Liver (tissue), 9 donors: Measurements from ENCODE around the gene AQP12A. TPM values are rescaled to one million over a fixed set of nuclear protein-coding genes. Genes with fewer than 3 reads are reported as not detected.

Experiments used
- DNase-seq: peaks from one replicate; pipeline ENCODE4 v3.0.0-alpha.2; 2017; ENCODE audit warnings: low spot score
- H3K27ac ChIP-seq, 2 donors: one replicate each; pipeline ENCODE4 v1.7.0; 2013; ENCODE audit warnings: inconsistent platforms in 2 of 2, low read length in 2 of 2, control low read depth in 1 of 2, low read depth in 1 of 2, mild to moderate bottlenecking in 1 of 2
- H3K27me3 ChIP-seq, 4 donors: one replicate each; pipeline versions ENCODE4 v1.6.1 to v1.7.0; 2013; ENCODE audit warnings: low read length in 3 of 4, inconsistent platforms in 1 of 4, mild to moderate bottlenecking in 1 of 4, moderate library complexity in 1 of 4; ENCODE audit not compliant: control insufficient read depth in 4 of 4, insufficient read depth in 4 of 4
- H3K36me3 ChIP-seq, 4 donors: one replicate each; pipeline versions ENCODE4 v1.6.1 to v1.7.0; 2013; ENCODE audit warnings: low read length in 3 of 4, mild to moderate bottlenecking in 3 of 4, low read depth in 1 of 4, moderate library complexity in 1 of 4; ENCODE audit not compliant: control insufficient read depth in 4 of 4, insufficient read depth in 3 of 4
- H3K4me1 ChIP-seq, 4 donors: one replicate each; pipeline versions ENCODE4 v1.6.1 to v1.7.0; 2013; ENCODE audit warnings: low read length in 3 of 4, mild to moderate bottlenecking in 3 of 4, moderate library complexity in 1 of 4; ENCODE audit not compliant: control insufficient read depth in 4 of 4, insufficient read depth in 4 of 4
- H3K4me3 ChIP-seq, 3 donors: one replicate each; pipeline versions ENCODE4 v1.6.1 to v1.7.0; 2013; ENCODE audit warnings: low read length in 3 of 3, control low read depth in 1 of 3, low read depth in 1 of 3, mild to moderate bottlenecking in 1 of 3
- H3K9ac ChIP-seq, 2 donors: one replicate each; pipeline ENCODE4 v1.7.0; 2013; ENCODE audit warnings: low read length in 2 of 2, mild to moderate bottlenecking in 2 of 2, moderate library complexity in 2 of 2, control low read depth in 1 of 2, low read depth in 1 of 2
- H3K9me3 ChIP-seq, 4 donors: one replicate each; pipeline versions ENCODE4 v1.6.1 to v1.7.0; 2013; ENCODE audit warnings: low read length in 3 of 4; ENCODE audit not compliant: control insufficient read depth in 4 of 4
- EGR1 ChIP-seq, 2 donors: IDR thresholded peaks; 2 replicates each; pipeline ENCODE4 v1.6.1; 2016 to 2018; ENCODE audit warnings: antibody characterized with exemption in 2 of 2, low read depth in 2 of 2
- FOXA2 ChIP-seq: IDR thresholded peaks from 2 replicates; pipeline ENCODE4 v1.6.1; 2016; ENCODE audit warnings: antibody characterized with exemption
- GABPA ChIP-seq, 2 donors: IDR thresholded peaks in 1 of 2; conservative IDR thresholded peaks in 1 of 2; 2 replicates each; pipeline ENCODE4 v1.6.1; 2016; ENCODE audit warnings: antibody characterized with exemption in 2 of 2, mild to moderate bottlenecking in 1 of 2, moderate library complexity in 1 of 2
- HNF4A ChIP-seq, 2 donors: conservative IDR thresholded peaks; 2 replicates each; pipeline ENCODE4 v1.6.1; 2016; ENCODE audit warnings: antibody characterized with exemption in 2 of 2, mild to moderate bottlenecking in 2 of 2
- HNF4G ChIP-seq: IDR thresholded peaks from 2 replicates; pipeline ENCODE4 v1.6.1; 2016; ENCODE audit warnings: antibody characterized with exemption
- JUND ChIP-seq, 2 donors: IDR thresholded peaks; 2 replicates each; pipeline ENCODE4 v1.6.1; 2016; ENCODE audit warnings: antibody characterized with exemption in 2 of 2
- NR2F2 ChIP-seq: IDR thresholded peaks from 2 replicates; pipeline ENCODE4 v1.6.1; 2016; ENCODE audit warnings: antibody characterized with exemption
- RXRA ChIP-seq, 2 donors: IDR thresholded peaks; 2 replicates each; pipeline ENCODE4 v1.6.1; 2017 to 2018; ENCODE audit warnings: antibody characterized with exemption in 2 of 2, mild to moderate bottlenecking in 1 of 2
- YY1 ChIP-seq: IDR thresholded peaks from 2 replicates; pipeline ENCODE4 v1.6.1; 2016; ENCODE audit warnings: antibody characterized with exemption, mild to moderate bottlenecking
- WGBS: extraction: QIAGEN DNeasy Blood & Tissue Kit; methylation state at CpG from one replicate; pipeline ENCODE4 v1.1.7; 2013; 5-methylcytosine and 5-hydroxymethylcytosine counted together
- polyA plus RNA-seq, 2 donors: library from polyadenylated mRNA; stranded (reverse) in 1 of 2; unstranded in 1 of 2; fragments of 200-250 nt in 1 of 2; fragments of >200 nt in 1 of 2; fragmentation: Nextera tagmentation in 1 of 2; extraction: Ambion mirVana in 1 of 2; gene quantifications; one replicate each; pipeline versions ENCODE4 v1.2.1 to v1.2.3, GENCODE V29; 2013 to 2015
- total RNA-seq, 2 donors: library from RNA; depleted of rRNA; stranded (reverse); fragments of >200 nt; gene quantifications; one replicate each; pipeline ENCODE4 v1.2.3, GENCODE V29; 2014
- TF ChIP-seq, protein P1 (sequence below): IDR thresholded peaks from 2 replicates; pipeline ENCODE4 v1.6.1; 2016; ENCODE audit warnings: antibody characterized with exemption
- TF ChIP-seq, protein P2 (sequence below): IDR thresholded peaks from 2 replicates; pipeline ENCODE4 v1.6.1; 2016; ENCODE audit warnings: antibody characterized with exemption, mild to moderate bottlenecking
- TF ChIP-seq, protein P3 (sequence below): IDR thresholded peaks from 2 replicates; pipeline ENCODE4 v1.6.1; 2016; ENCODE audit warnings: antibody characterized with exemption
- TF ChIP-seq, protein P4 (sequence below): IDR thresholded peaks from 2 replicates; pipeline ENCODE4 v1.6.1; 2016; ENCODE audit warnings: antibody characterized with exemption
- donor health status: healthy.
- donor health status: healthy.
- donor health status: healthy.
- donor health status: healthy.
- donor health status: healthy.

AQP12A gene
- total and polyA plus RNA-seq, 4 donors = not detected

DNA sequence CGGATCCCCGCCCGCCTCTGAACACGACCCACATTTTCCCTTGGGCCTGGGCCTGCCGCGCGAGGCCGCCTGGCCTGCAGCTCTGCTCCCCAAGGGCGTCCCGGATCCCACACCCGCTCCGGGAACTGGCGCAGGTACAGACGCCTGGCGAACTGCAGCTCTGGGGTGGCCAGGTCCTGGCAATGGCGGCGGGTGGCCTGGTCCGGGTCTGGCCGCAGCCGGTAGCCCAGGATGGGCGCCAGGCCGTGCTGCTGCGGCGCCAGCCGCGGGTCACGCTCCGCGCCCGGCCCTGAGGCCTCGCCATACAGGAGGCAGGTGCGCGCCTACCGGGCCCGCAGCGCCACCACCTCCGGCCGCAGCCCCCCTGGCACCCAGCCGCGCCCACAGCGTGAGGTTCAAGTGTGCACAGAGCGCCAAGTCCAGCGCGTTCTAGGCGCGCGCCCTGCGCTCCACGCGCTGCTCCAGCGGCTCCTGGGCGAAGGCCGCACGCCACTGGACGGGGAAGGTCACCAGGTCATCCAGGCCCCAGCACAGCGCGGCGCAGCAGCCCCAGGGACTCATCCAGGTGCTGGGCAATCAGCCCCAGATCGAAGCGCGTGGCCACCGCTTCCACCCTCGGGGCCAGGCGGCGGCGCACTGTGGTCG is 9.5 kb downstream of the AQP12A start:
- Histone ChIP-seq H3K9ac (no peak overlapping the region), H3K27ac (no peak overlapping the region), H3K36me3 (no peaks in the 10 kb centered on the region), H3K27me3 (no peaks in the 10 kb centered on the region), H3K4me3 (no peak overlapping the region), H3K9me3 (no peaks in the 10 kb centered on the region), H3K4me1 (no peaks in the 10 kb centered on the region)
- WGBS = 81% methylated on average over 67 of the region's 67 CpGs
- DNase-seq = no peak
- TF ChIP-seq, protein P1, sequence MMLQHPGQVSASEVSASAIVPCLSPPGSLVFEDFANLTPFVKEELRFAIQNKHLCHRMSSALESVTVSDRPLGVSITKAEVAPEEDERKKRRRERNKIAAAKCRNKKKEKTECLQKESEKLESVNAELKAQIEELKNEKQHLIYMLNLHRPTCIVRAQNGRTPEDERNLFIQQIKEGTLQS = no peak
- TF ChIP-seq HNF4A (conservative IDR thresholded peaks at IDR 0.05) (no peak), EGR1 (IDR thresholded peaks at IDR 0.05; ENCODE audit: low read depth in 2 of 2) (no peak), RXRA (IDR thresholded peaks at IDR 0.05) (no peak), JUND (IDR thresholded peaks at IDR 0.05) (no peak), FOXA2 (no peak), GABPA (IDR thresholded peaks at IDR 0.05 in 1 of 2, conservative IDR thresholded peaks at IDR 0.05 in 1 of 2) (no peak), NR2F2 (no peak), YY1 (no peak), HNF4G (no peak)
- TF ChIP-seq, protein P2, sequence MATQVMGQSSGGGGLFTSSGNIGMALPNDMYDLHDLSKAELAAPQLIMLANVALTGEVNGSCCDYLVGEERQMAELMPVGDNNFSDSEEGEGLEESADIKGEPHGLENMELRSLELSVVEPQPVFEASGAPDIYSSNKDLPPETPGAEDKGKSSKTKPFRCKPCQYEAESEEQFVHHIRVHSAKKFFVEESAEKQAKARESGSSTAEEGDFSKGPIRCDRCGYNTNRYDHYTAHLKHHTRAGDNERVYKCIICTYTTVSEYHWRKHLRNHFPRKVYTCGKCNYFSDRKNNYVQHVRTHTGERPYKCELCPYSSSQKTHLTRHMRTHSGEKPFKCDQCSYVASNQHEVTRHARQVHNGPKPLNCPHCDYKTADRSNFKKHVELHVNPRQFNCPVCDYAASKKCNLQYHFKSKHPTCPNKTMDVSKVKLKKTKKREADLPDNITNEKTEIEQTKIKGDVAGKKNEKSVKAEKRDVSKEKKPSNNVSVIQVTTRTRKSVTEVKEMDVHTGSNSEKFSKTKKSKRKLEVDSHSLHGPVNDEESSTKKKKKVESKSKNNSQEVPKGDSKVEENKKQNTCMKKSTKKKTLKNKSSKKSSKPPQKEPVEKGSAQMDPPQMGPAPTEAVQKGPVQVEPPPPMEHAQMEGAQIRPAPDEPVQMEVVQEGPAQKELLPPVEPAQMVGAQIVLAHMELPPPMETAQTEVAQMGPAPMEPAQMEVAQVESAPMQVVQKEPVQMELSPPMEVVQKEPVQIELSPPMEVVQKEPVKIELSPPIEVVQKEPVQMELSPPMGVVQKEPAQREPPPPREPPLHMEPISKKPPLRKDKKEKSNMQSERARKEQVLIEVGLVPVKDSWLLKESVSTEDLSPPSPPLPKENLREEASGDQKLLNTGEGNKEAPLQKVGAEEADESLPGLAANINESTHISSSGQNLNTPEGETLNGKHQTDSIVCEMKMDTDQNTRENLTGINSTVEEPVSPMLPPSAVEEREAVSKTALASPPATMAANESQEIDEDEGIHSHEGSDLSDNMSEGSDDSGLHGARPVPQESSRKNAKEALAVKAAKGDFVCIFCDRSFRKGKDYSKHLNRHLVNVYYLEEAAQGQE = no peak
- TF ChIP-seq, protein P3, sequence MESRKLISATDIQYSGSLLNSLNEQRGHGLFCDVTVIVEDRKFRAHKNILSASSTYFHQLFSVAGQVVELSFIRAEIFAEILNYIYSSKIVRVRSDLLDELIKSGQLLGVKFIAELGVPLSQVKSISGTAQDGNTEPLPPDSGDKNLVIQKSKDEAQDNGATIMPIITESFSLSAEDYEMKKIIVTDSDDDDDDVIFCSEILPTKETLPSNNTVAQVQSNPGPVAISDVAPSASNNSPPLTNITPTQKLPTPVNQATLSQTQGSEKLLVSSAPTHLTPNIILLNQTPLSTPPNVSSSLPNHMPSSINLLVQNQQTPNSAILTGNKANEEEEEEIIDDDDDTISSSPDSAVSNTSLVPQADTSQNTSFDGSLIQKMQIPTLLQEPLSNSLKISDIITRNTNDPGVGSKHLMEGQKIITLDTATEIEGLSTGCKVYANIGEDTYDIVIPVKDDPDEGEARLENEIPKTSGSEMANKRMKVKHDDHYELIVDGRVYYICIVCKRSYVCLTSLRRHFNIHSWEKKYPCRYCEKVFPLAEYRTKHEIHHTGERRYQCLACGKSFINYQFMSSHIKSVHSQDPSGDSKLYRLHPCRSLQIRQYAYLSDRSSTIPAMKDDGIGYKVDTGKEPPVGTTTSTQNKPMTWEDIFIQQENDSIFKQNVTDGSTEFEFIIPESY = no peak
- TF ChIP-seq, protein P4, sequence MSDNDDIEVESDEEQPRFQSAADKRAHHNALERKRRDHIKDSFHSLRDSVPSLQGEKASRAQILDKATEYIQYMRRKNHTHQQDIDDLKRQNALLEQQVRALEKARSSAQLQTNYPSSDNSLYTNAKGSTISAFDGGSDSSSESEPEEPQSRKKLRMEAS = no peak

DNA sequence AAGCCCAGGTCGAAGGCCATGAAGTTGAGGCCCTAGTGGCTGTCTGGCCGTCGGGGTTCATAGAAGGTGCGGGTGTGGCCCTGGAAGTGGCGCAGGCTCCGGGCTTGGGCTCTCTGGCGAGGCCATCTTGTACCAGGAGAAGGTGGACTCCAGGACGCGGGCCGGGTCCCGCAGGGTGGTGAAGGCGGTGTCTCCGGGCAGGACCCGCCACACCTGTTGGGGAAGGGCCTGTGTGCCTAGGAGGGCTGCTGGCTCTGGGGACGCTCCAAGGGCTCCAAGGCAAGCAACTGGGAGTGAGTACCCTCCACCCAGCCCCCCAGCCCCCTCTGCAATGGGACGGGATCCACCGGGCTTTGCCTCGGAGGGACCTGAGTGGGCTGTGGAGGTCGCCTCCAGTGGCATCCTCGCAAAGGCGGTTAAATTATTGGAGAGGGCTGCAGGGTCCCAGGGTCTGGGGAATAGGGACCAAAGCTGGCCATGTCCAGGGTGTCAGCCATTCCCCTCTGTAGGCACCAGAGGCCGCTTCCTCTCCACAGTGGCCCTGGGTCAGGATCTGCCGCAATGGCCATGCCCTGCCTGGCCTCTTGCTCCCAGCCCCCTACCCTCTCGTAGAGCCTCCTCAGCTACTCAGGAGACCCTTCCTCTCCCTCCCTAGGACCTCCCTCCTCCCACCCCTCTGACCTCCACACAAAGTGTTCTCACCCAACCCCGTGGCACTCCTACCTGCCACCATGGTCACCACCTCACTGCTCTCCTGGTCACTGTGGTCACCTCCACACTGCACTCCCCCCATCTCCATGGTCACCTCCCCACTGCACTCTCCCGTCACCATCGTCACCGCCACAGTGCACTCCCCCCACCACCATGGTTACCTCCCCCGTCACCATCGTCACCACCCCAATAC is 10.3 kb downstream of the AQP12A start:
- H3K36me3 ChIP-seq = no peaks in the 10 kb centered on the region
- no peak overlapping the region for H3K4me3 ChIP-seq
- no peaks in the 10 kb centered on the region for H3K9me3 ChIP-seq
- no peak overlapping the region for H3K27ac ChIP-seq
- TF ChIP-seq EGR1 (IDR thresholded peaks at IDR 0.05; ENCODE audit: low read depth in 2 of 2) = no peak
- no peak for DNase-seq
- no peak overlapping the region for H3K9ac ChIP-seq
- 84% methylated on average over 30 of the region's 30 CpGs for WGBS
- H3K27me3 ChIP-seq = no peaks in the 10 kb centered on the region
- no peaks in the 10 kb centered on the region for H3K4me1 ChIP-seq
